ENCODE measurements around the gene KDR.

KDR gene

DNA sequence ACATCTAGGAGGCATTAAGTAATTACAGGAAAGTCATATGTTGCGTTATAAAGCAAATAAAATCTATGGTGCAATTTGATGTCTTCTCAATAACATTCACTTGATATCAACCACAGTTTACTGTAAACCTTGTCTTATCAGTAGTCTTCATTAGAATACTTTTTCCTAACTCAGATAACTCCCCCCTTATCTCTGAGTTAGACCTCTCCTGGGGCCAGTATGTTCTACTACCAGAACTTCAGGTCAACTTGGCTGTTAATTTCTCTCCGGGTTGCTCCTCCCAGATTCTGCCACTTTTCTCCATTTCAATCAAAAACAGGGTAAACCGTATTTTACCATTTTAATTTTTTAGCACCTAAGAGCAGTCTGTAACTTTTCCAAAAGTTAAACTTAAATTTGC lies 50.0 kb downstream of the KDR start:
- H3K4me3 ChIP-seq (ENCODE audit: low read depth, low read length) = no peak overlapping the region
- TF ChIP-seq, protein P1, sequence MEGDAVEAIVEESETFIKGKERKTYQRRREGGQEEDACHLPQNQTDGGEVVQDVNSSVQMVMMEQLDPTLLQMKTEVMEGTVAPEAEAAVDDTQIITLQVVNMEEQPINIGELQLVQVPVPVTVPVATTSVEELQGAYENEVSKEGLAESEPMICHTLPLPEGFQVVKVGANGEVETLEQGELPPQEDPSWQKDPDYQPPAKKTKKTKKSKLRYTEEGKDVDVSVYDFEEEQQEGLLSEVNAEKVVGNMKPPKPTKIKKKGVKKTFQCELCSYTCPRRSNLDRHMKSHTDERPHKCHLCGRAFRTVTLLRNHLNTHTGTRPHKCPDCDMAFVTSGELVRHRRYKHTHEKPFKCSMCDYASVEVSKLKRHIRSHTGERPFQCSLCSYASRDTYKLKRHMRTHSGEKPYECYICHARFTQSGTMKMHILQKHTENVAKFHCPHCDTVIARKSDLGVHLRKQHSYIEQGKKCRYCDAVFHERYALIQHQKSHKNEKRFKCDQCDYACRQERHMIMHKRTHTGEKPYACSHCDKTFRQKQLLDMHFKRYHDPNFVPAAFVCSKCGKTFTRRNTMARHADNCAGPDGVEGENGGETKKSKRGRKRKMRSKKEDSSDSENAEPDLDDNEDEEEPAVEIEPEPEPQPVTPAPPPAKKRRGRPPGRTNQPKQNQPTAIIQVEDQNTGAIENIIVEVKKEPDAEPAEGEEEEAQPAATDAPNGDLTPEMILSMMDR (IDR thresholded peaks at IDR 0.05; ENCODE audit: insufficient read depth, low read depth, low read length, missing control alignments) = no peak
- DNase-seq (ENCODE audit: low read depth) = no peak

DNA sequence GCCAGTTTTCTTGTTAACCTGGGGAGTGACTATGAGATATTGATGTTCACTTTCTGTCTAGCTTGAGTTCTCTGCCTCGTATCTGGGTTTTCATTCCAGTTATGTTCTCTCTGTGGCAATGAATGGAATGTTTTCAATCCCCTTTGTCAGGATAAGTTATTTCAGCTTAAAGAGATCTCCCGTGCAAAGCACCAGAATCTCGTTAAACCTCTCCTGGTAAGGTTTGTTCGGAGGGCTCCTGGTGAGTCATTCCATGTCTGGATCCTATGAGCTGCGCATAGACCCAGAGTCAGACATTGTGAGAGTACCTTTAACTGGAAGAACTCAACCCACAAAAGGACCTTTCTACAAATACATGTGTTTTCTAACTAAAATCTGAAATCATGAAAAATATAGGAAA lies 51.0 kb downstream of the KDR start:
- no peak overlapping the region for H3K4me3 ChIP-seq (ENCODE audit: low read depth, low read length)
- TF ChIP-seq, protein P1 (IDR thresholded peaks at IDR 0.05; ENCODE audit: insufficient read depth, low read depth, low read length, missing control alignments) = no peak
- DNase-seq (ENCODE audit: low read depth) = no peak

DNA sequence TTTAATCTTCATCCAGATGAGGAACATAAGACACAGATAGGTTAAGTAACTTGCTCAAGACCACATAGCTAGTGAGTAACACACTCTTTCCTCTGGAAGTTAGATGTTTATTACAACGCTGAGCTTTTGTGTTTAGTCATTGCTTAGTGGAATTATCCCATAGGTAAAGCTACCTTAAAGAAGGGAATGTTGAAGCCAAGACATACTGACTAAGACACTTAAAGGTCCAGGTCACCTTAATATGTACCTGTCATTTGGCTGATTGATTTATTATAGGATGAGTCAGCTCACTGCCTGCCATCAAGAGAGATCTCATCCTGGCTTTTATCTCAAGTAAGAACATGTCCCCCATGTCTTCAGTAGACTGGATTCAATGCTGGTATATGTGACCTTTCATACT lies 53.4 kb downstream of the KDR start:
- TF ChIP-seq, protein P1 (IDR thresholded peaks at IDR 0.05; ENCODE audit: insufficient read depth, low read depth, low read length, missing control alignments) = no peak
- no peak overlapping the region for H3K4me3 ChIP-seq (ENCODE audit: low read depth, low read length)
- no peak for DNase-seq (ENCODE audit: low read depth)

DNA sequence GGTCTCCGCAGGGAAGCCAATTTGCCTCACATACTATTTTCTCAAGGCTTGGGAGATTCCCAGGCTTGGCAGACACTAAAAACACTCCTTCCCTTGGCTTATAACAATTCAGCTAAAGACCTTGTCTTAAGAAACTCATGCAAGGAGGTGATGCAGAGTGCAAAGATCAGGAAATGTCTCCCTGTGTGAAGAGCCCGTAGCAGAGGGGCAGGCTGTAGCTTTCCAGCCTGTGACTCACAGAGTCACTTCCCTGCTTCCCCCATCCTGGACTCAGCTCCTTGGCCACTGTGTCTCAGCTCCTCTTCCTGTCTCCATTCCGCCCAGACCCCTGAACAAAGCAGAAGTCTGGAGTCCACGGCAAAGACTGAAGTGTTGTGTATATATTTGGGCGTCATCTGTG lies 56.1 kb downstream of the KDR start:
- no peak overlapping the region for H3K4me3 ChIP-seq (ENCODE audit: low read depth, low read length)
- TF ChIP-seq, protein P1 (IDR thresholded peaks at IDR 0.05; ENCODE audit: insufficient read depth, low read depth, low read length, missing control alignments) = no peak
- DNase-seq (ENCODE audit: low read depth) = no peak

DNA sequence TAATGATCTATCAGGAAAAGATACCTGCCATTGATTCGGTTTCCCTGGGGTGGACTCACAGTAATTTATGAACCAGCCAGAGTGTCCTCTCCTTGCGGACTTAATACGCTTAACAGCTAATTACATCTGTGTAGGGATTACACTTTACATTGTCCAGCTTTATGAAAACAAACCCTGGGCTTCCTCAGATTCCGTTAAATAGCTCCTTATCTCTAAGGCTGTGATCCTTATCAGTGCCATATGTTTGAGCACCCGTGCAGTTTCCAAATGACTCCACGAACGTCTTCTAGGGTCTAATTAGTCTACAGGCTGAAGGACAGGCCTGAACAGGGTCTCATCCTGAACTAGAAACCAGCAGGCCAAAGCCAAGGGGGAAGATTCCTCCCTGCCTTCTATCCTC lies 56.9 kb downstream of the KDR start:
- no peak overlapping the region for H3K4me3 ChIP-seq (ENCODE audit: low read depth, low read length)
- TF ChIP-seq, protein P1 (IDR thresholded peaks at IDR 0.05; ENCODE audit: insufficient read depth, low read depth, low read length, missing control alignments) = no peak
- DNase-seq (ENCODE audit: low read depth) = no peak

DNA sequence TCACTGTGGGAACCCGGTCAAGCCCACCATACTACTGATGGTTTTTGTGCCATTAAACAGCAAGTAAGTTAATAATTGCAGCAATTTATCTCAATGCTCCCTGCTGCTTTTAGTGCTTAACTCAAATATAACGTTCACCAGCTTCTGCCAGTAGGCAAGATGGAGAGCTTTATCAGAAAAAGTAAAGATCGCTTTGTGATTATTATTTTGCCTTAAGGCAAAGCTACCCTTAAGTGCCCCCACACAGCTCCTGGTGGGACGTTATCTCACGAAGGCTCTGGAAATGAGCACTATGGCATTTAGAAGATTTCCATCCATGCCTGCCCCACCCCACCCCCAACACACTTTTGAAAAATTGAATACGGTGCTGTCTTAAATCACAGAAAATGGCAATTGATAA lies 59.4 kb downstream of the KDR start:
- TF ChIP-seq, protein P1 (IDR thresholded peaks at IDR 0.05; ENCODE audit: insufficient read depth, low read depth, low read length, missing control alignments) = no peak
- no peak for DNase-seq (ENCODE audit: low read depth)
- no peak overlapping the region for H3K4me3 ChIP-seq (ENCODE audit: low read depth, low read length)

DNA sequence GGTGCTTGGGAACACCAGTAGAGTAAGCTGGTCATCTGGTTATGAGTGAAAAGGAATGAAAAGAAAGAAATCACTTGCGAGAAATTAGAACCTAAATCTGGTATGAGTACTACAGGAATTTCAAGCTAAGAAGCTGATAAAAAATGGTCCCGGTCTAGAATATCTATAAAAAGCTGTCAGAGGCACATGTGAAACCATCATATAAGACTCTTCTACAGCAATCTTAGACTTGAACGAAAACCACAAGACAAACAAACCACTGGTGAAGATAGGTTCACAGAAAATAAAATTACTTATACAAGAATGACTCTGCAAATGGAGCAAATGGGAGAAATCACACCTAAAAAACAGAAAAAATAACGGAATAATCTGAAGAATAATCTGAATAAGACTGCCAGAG lies 69.9 kb downstream of the KDR start:
- TF ChIP-seq, protein P1 (IDR thresholded peaks at IDR 0.05; ENCODE audit: insufficient read depth, low read depth, low read length, missing control alignments) = no peak
- no peak for DNase-seq (ENCODE audit: low read depth)
- no peak overlapping the region for H3K4me3 ChIP-seq (ENCODE audit: low read depth, low read length)
